Measurements from ENCODE around the gene TKFC.

The TKFC gene

DNA sequence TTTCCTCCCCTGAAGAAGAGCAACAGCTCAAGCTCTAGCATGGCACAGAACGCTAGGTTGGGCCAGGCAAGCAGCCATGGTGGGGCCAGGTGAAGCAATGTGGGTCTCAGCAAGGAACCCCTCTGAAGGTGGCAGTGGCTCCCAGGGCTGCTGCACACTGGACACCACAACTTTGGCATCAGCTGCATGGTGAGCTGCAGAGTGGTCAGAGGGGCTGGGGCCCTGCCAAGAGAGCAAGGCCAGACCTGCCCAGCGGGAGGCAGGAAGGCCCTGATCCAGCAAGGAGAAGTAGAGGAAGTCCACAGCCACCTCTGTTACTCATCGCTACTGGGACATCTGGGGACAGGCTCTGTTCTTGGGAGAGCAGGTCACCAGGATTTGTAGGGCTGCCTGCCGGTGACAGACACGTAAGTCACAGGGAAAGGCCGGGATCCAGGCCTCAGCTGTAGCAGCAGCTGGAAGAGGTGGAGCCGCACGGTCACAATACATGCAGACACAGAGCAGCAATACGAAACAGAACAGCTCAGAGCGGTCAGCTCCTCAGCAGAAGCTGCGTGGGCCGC, 16.2 kb downstream of the TKFC start:
- DNase-seq, result no peak

- DNase-seq, result no peak
These were observed 16.9 kb downstream of the TKFC start for GRCh38 chr11:61349916-61350315.

DNA sequence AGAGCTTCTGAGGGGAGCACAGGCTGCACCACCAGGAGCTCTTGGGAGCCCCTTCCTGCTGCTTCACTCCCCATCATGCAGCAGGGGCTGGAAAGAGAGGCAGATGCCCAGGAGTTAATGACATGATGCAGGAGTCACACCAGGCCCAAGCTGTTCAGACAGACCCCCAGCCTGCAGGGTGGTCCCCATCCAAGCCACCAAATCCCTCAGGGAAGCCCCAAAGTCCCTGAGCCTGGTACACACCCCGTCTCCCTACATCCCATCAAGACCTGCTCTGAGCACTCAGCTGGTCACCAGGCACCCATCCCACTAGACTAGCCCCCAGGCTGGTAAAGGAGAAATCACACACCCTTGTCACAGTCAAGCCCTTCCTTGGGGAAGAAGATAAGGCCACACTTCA, 17.3 kb downstream of the TKFC start:
- DNase-seq, result no peak

DNA sequence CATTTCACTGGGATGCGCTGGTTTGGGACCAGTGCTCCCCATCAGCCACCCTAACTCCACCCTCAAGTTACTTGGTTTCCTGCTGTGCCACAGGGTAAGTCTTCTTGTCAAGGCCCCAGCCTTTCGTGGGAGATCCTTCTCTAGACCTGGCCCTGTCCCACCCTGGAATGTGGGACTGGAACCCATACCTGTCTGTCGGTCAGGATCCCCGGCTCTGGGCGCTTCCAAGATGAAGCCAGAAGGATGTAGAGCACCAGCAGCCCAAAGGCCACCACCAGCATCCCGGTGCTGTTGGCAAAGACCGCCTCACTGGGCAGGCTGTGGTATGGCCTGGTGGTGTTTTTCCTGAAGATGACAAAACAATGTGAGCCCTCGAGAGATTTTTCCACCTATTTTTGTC, 17.8 kb downstream of the TKFC start:
- no peak for DNase-seq

DNA sequence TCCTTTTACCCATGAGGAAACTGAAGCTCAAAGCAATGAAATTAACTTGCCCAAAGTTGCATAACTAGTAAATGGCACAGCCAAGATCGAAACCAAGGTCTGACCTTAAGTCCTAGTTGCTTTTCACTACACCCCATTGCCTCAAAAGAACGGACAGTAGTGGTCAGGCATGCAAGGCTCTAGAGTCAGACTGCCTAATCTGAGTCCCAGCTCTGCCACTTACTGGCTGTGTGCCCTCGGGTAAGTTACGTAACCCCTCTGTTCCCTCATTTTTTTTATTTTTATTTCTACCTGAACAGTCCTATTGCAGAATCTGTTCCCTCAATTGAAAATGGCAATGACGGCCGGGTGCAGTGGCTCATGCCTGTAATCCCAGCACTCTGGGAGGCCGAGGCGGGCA, 19.0 kb downstream of the TKFC start:
- no peak for DNase-seq

- no peak for DNase-seq
These were observed 20.4 kb downstream of the TKFC start for GRCh38 chr11:61353131-61354067.

DNA sequence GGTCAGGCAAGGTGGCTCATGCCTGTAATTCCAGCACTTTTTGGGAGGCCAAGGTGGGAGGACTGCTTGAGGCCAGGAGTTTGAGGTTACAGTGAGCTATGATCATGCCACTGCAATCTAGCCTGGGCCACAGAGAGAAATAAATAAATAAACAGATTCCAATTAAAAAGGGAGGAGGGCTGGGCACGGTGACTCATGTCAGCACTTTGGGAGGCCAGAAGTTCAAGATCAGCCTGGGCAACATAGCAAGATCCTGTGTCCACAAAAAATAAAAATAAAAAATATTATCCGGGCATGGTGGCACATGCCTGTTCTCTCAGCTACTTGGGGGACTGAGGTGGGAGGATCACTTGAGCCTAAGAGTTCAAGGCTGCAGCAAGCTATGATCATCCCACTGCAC, 21.2 kb downstream of the TKFC start:
- DNase-seq, result no peak

DNA sequence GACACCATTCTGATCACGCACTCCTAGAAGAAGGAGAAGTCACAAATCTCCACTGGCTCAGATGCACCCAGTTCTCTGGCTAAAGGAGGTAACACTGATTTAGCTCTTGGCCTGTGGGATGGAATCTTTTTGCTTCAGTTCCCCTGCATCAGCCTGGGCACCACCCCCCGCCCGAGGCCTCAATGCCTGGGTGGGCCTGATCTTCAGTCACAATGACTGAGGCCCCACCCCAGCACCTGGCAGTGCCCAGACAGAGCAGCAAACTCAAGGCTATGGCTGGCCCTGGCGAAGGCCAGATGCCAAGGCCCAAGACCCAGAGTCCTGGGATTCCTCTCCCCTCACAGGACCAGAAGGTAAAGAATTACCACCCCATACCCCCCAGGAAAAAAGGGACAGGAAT, 23.7 kb downstream of the TKFC start:
- DNase-seq, result no peak

GRCh38 chr11:61357233-61357893, 24.3 kb downstream of the TKFC start:
- no peak for DNase-seq

- no peak for DNase-seq
These were observed 24.8 kb downstream of the TKFC start for GRCh38 chr11:61357894-61358239.

- DNase-seq, result no peak
These were observed 25.5 kb downstream of the TKFC start for GRCh38 chr11:61358566-61358965.

DNA sequence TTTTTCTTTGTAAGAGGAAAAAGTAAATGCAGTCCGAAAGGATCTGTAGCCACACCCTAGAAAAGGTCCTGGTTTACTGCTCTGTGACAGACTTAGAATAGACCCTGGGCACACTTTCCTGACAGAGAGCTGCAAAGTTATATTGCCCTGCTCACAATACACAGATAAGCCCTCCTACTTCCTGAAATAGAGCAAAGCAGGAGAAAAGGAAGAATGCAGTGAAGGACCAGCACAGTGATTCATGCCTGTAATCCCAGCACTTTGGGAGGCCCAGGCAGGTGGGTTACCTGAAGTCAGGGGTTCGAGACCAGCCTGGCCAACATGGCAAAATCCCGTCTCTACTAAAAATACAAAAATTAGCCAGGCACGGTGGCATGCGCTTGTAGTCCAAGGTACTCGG, 26.5 kb downstream of the TKFC start:
- DNase-seq, result no peak

DNA sequence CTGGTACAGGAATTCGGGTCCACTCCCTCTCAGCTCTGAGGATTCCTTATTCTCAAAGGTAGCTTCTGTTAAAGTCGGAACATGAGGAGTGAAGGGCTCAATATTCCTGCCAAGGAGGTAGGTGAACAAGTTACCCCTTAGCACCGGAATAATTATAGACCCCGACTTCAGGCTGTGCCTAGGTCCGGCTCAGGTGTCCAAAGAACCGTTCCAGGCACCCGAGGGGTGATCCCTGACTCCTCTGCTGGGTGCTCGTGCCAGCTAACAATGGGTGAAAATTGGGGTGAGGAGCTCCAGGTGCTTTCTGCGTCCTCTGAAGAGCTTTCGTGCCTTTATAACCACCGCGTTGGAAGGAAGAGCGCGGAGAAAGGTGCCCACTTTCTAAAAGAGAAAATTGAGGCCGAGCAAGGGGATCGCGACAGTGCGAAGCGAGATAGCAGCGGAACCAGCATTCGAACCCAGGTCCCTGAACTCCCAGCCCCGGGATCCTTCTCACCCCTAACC, 28.3 kb downstream of the TKFC start:
- DNase-seq, result no peak

- peak; percentile 84 for DNase-seq
These were observed 28.9 kb downstream of the TKFC start, which contains the start of the genes CYB561A3 and TMEM138 for GRCh38 chr11:61361741-61362541. Gene CYB561A3 (minus strand): TSS chr11:61361882. CDS start chr11:61356713, 5,169 bp downstream. Gene TMEM138 (plus strand): TSS chr11:61362374. CDS start chr11:61364391, 2,017 bp downstream.

GRCh38 chr11:61362542-61362875, 29.5 kb downstream of the TKFC start:
- no peak for DNase-seq

GRCh38 chr11:61364012-61364675, 31.1 kb downstream of the TKFC start:
- DNase-seq, result no peak

GRCh38 chr11:61367406-61367805, 34.4 kb downstream of the TKFC start:
- DNase-seq, result no peak

GRCh38 chr11:61368646-61369045, 35.6 kb downstream of the TKFC start:
- no peak for DNase-seq

DNA sequence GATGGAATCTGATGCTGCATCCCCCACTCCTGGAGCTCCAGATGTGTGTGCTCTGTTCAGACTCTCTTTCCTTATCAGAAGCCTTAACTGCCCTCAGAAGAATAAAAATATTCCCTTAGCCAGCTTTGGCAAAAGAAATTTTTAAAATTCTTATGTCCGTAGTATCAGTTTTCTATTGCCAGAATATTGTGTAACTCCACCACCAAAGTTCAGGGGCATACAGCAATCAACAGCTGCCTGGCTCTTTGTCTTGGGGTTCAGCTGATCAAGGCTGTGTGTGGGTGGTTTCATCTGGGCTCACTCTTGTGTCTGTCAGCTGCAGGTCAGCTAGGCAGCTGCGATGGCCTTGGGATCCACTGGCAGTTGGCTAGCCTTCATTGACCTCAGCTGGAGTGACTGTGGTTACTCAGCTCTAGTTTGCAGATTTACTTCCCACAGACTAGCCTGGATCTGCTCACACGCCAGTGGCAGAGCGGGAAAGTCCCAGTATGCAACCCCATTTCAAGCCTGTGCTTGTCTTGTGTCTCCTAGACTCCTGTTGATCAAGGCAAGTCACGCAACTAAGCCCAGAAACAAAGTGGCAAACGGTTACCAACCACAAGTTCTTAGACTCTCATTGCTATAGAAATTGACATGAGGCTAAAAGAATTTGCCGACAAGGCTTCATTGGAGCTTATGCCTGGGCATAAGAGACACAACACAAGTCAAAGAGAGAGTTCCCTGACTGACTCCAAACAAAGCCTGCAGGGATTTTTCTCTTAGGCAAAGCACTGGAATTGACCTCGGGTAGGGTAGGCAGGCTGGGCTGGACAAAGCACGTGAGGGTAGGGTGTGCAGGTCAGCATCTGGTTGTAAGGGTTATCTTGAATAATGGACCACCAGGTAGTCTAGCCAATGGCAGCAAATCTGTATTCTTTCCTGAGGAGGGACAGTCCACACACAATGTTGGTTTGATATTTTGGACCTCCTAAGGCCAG, 36.6 kb downstream of the TKFC start:
- DNase-seq, result no peak

GRCh38 chr11:61370349-61371005, 37.4 kb downstream of the TKFC start:
- no peak for DNase-seq

All from activated T-cell treated with anti-CD3 and anti-CD28 coated beads, Interleukin-2, amount 50 U/mL, for 1 hour (primary cell).